Esophagus muscularis mucosa (tissue), 3 donors: ENCODE data around the gene SOX1.

Experiments used
- POLR2A ChIP-seq: fragments of 450-650 bp; IDR thresholded peaks from one replicate; pipeline ENCODE4 v1.6.1; 2017; ENCODE audit warnings: antibody characterized with exemption, moderate library complexity, mild to moderate bottlenecking, low read depth
- TF ChIP-seq, protein P1 (sequence below), 3 experiments: fragments of 200-600 bp in 2 of 3; fragments of 450-650 bp in 1 of 3; sonication (generic) in 2 of 3; IDR thresholded peaks; one replicate each; pipeline ENCODE4 v1.5.1; 2017 to 2019; ENCODE audit warnings: antibody characterized with exemption in 3 of 3, mild to moderate bottlenecking in 2 of 3, moderate library complexity in 1 of 3

GRCh38 chr13:112065521-112065866, 1.5 kb upstream of the SOX1 start:
- TF ChIP-seq, protein P1, sequence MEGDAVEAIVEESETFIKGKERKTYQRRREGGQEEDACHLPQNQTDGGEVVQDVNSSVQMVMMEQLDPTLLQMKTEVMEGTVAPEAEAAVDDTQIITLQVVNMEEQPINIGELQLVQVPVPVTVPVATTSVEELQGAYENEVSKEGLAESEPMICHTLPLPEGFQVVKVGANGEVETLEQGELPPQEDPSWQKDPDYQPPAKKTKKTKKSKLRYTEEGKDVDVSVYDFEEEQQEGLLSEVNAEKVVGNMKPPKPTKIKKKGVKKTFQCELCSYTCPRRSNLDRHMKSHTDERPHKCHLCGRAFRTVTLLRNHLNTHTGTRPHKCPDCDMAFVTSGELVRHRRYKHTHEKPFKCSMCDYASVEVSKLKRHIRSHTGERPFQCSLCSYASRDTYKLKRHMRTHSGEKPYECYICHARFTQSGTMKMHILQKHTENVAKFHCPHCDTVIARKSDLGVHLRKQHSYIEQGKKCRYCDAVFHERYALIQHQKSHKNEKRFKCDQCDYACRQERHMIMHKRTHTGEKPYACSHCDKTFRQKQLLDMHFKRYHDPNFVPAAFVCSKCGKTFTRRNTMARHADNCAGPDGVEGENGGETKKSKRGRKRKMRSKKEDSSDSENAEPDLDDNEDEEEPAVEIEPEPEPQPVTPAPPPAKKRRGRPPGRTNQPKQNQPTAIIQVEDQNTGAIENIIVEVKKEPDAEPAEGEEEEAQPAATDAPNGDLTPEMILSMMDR (IDR thresholded peaks at IDR 0.05), result no peak
- TF ChIP-seq POLR2A, result no peak
